ENCODE results near the gene ELF4. TPM values are rescaled to one million over a fixed set of nuclear protein-coding genes. Genes with fewer than 3 reads are reported as not detected.

Gene ELF4
- 1 to 10 TPM; 2.6 to 6.3 (median 3.8) TPM for total RNA-seq

DNA sequence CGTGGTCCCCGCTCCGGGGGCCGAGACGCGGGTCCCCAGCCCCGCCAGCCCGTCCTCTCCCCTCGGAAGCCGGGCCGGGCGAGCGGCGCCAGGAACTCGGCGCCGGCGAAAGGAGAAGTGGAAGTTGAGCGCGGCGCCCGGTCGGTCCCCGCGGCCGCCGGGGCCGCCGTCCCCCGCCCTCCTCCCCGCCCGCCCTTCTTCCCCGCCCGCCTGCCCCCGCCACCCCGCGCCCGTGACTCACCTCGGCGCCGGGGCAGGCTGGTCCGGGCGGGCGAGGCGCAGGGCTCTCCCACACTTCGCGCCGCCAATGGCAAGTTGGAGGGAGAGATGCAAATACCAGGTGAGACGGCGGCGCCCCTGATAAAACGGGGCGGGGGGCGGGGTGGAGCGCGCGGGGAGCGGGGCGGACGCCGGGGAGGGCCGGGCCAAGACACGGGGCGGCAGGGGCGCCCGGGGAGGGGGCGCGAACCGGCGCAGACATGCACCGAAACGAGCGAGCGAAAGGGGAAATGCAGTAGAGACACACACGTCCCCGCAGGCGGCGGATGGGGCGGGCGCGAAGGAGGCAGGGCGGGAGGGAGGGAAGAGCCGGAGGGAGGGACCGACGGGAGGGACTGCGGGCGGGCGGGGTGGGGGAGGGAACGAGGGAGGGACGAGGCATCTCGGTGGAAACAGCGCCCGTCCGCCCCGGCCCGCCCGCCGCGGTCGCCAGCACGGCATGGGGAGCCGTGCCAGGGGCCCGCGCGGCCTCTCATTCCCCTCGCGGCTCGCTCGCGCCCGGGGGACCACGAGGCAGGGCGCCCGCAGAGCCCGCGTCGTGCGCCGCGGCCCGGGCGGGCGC lies at the start of gene ELF4:
TSS of gene ELF4 (minus strand) at position 119 of the 841 bp plus-strand sequence. CDS start 29,167 bp downstream, outside the sequence.
- WGBS, 2 donors: no CpG with 5 or more reads among the region's 123 CpGs
- no peaks in the 10 kb centered on the region for H3K9me3 ChIP-seq
- peak within 1 kb of the TSS in 2 of 3 donors; percentile 44 to 51 for H3K4me3 ChIP-seq (replicated peaks in 1 of 3)
- H3K27me3 ChIP-seq: no peaks in the 10 kb centered on the region
- intact Hi-C loops (cut with DNase I): no loop called here
- peak within 1 kb of the TSS; percentile 49 to 87 (median 86) for H3K27ac ChIP-seq
- peaks cover 0 to 3% of the 10 kb centered on the region in 2 donors for H3K4me1 ChIP-seq
- TF ChIP-seq, protein P1, sequence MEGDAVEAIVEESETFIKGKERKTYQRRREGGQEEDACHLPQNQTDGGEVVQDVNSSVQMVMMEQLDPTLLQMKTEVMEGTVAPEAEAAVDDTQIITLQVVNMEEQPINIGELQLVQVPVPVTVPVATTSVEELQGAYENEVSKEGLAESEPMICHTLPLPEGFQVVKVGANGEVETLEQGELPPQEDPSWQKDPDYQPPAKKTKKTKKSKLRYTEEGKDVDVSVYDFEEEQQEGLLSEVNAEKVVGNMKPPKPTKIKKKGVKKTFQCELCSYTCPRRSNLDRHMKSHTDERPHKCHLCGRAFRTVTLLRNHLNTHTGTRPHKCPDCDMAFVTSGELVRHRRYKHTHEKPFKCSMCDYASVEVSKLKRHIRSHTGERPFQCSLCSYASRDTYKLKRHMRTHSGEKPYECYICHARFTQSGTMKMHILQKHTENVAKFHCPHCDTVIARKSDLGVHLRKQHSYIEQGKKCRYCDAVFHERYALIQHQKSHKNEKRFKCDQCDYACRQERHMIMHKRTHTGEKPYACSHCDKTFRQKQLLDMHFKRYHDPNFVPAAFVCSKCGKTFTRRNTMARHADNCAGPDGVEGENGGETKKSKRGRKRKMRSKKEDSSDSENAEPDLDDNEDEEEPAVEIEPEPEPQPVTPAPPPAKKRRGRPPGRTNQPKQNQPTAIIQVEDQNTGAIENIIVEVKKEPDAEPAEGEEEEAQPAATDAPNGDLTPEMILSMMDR (IDR thresholded peaks at IDR 0.05): no peak
- TF ChIP-seq POLR2A (IDR thresholded peaks at IDR 0.05): no peak
- peak; percentile 43 for DNase-seq
- no peaks in the 10 kb centered on the region for H3K36me3 ChIP-seq

DNA sequence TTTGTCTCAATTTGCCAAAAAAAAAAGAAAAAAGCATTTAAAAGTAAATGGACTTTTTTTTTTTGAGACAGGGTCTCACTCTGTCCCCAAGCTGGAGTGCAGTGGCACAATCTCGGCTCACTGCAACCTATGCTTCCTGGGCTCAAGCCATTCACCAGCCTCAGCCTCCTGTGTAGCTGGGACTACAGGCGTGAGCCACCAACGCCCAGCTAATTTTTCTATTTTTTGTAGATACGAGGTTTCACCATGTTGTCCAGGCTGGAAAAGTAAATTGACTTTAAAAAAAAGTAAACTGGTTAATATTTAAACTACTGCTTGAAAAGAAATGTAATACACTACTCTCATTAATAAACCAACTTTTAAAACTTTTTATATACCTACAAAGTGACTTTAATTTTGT lies 49.5 kb upstream of the ELF4 start:
- Histone ChIP-seq H3K4me3 (replicated peaks in 1 of 3) (no peak overlapping the region), H3K4me1 (peaks cover 0 to 5% of the 10 kb centered on the region in 2 donors), H3K36me3 (no peaks in the 10 kb centered on the region), H3K27ac (no peak overlapping the region), H3K9me3 (no peaks in the 10 kb centered on the region), H3K27me3 (no peaks in the 10 kb centered on the region)
- 81 to 93% methylated on average over 4 of the region's 4 CpGs for WGBS, 2 donors
- intact Hi-C loops (cut with DNase I): no loop called here
- TF ChIP-seq, protein P1 (IDR thresholded peaks at IDR 0.05): no peak
- no peak for TF ChIP-seq POLR2A (IDR thresholded peaks at IDR 0.05)
- no peak for DNase-seq

DNA sequence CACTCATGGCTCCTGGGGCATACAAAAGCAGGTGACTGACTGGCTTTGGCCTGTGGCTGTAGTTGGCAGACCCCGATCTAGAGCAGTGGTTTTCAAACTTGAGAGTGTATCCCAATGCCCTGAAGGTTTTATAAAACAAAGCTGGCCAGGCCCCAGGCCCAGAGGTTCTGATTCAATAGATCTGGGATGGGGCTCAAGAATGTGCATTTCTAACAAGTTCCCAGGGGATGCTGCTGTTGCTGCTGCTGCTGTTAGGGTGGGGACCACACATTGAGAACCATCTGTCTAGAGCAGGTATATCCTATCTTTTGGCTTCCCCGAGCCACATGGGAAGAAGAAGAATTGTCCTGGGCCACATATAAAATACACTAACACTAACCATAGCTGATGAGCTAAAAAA lies 48.0 kb upstream of the ELF4 start:
- TF ChIP-seq POLR2A (IDR thresholded peaks at IDR 0.05): no peak
- TF ChIP-seq, protein P1 (IDR thresholded peaks at IDR 0.05): no peak
- WGBS, 2 donors: 78 to 86% methylated on average over 1 to 2 of the region's 2 CpGs
- intact Hi-C loops (cut with DNase I): no loop called here

DNA sequence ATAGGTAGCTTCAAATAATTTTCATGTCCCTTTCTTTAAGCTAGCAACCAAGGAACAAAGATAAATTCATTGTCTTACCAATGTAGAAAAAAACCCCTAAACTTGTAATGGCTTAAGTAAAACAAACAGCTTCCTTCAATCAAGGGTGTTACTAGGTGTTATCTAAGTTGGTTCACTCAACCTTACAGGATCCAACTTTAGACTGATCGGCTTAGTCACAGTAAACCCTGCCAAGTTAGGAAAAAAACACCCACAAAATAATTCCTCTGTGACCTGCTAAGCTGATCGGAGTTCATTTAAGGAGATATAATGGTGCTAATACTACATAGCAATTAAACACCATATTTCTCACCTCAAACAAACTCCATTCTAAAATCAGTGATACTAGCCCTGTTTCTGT lies 45.3 kb upstream of the ELF4 start:
- intact Hi-C loops (cut with DNase I): no loop called here
- Histone ChIP-seq H3K4me3 (replicated peaks in 1 of 3) (no peak overlapping the region), H3K27ac (no peak overlapping the region), H3K9me3 (no peaks in the 10 kb centered on the region), H3K36me3 (no peaks in the 10 kb centered on the region), H3K4me1 (no peaks in the 10 kb centered on the region), H3K27me3 (no peaks in the 10 kb centered on the region)
- no peak for DNase-seq
- no peak for TF ChIP-seq POLR2A (IDR thresholded peaks at IDR 0.05)
- TF ChIP-seq, protein P1 (IDR thresholded peaks at IDR 0.05): no peak
- WGBS, 2 donors: 73 to 81% methylated on average over 2 of the region's 2 CpGs

More for the DNA sequence above, 48.0 kb upstream of the ELF4 start:
- no peak for DNase-seq
- Histone ChIP-seq H3K27ac (no peak overlapping the region), H3K4me3 (replicated peaks in 1 of 3) (no peak overlapping the region), H3K4me1 (no peaks in the 10 kb centered on the region), H3K36me3 (no peaks in the 10 kb centered on the region), H3K27me3 (no peaks in the 10 kb centered on the region), H3K9me3 (no peaks in the 10 kb centered on the region)

DNA sequence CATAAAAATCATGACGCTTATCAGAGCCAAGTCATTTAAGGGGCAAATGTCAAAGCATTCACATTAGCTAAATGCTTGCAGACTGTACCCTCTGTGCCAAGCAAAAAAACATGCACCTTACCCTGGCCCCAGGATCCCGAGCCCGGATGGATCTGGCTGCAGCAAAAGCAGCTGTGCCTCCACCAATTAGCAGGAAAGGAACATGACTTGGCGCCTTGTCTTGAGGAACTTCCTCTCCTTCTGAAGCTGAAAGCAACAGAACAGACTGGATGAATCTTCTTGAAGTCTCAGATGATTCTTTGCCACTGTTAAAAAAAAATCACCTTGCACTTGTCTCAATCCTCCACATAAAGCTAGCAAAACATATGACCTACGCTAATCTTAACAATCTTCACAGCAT lies 37.3 kb upstream of the ELF4 start:
- Histone ChIP-seq H3K9me3 (no peaks in the 10 kb centered on the region), H3K4me1 (no peaks in the 10 kb centered on the region), H3K27ac (no peak overlapping the region), H3K36me3 (peaks cover 0 to 10% of the 10 kb centered on the region in 2 donors), H3K4me3 (replicated peaks in 1 of 3) (no peak overlapping the region), H3K27me3 (no peaks in the 10 kb centered on the region)
- WGBS, 2 donors: 74 to 88% methylated on average over 5 of the region's 5 CpGs
- intact Hi-C loops (cut with DNase I): no loop called here
- no peak for DNase-seq
- TF ChIP-seq, protein P1 (IDR thresholded peaks at IDR 0.05): no peak
- TF ChIP-seq POLR2A (IDR thresholded peaks at IDR 0.05): no peak

Measured in thyroid gland (tissue), 4 donors.